Keratinocyte (primary cell): Measurements from ENCODE around the gene GOLGA8A.
"Not testable (repeated sequence)": the region's sequence is repeated elsewhere in the genome, so short reads cannot be mapped to it uniquely, and the experiment has no call there.

Experiments
- CTCF ChIP-seq, 3 experiments: IDR thresholded peaks in 1 of 3; conservative IDR thresholded peaks in 1 of 3; optimal IDR thresholded peaks in 1 of 3; 2 replicates in 2 of 3; 3 replicates in 1 of 3; pipeline versions ENCODE3 to v1.5.1; 2011; ENCODE audit warnings: low read length in 3 of 3, mild to moderate bottlenecking in 3 of 3, moderate library complexity in 2 of 3, control low read depth in 1 of 3, inconsistent platforms in 1 of 3; ENCODE audit not compliant: insufficient read depth in 2 of 3; ENCODE audit errors: extremely low read depth in 1 of 3
- EZH2 ChIP-seq: IDR thresholded peaks from one replicate; pipeline ENCODE4 v1.6.1; 2012; ENCODE audit warnings: inconsistent platforms, mild to moderate bottlenecking, low read length, moderate library complexity

GRCh38 chr15:34397637-34398259 is 39.9 kb downstream of the GOLGA8A start:
- TF ChIP-seq CTCF (optimal IDR thresholded peaks at IDR 0.05 in 1 of 3, IDR thresholded peaks at IDR 0.05 in 1 of 3, conservative IDR thresholded peaks at IDR 0.05 in 1 of 3; ENCODE audit: extremely low read depth in 1 of 3, insufficient read depth in 2 of 3, low read length in 3 of 3); EZH2: not testable (repeated sequence)
